IPS DF 19.7 (cell line): ENCODE results near the gene LMOD1.
"Not testable (repeated sequence)": the region's sequence is repeated elsewhere in the genome, so short reads cannot be mapped to it uniquely, and the experiment has no call there.

Source experiments
- DNase-seq: peaks from one replicate; pipeline ENCODE4 v3.0.0-alpha.2; 2013; ENCODE audit warnings: low read depth, low spot score

The LMOD1 gene

GRCh38 chr1:201861448-201861847, 84.9 kb downstream of the LMOD1 start:
- DNase-seq: no peak

DNA sequence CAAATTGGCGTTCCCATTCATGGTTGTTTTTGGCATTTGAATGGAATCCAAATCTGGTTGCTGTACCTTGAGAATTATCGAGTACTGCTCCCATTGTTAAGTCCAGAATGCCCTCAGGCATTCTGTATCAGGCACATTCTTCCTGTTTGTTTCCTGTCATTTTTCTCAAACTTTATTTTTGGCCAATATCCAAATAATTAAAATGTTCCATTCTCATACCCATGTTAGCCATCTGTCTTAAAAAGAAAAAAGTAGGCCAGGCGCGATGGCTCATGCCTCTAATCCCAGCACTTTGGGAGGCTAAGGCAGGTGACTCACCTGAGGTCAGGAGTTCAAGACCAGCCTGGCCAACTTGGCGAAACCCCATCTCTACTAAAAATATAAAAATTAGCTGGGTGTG, 86.9 kb downstream of the LMOD1 start:
- no peak for DNase-seq

DNA sequence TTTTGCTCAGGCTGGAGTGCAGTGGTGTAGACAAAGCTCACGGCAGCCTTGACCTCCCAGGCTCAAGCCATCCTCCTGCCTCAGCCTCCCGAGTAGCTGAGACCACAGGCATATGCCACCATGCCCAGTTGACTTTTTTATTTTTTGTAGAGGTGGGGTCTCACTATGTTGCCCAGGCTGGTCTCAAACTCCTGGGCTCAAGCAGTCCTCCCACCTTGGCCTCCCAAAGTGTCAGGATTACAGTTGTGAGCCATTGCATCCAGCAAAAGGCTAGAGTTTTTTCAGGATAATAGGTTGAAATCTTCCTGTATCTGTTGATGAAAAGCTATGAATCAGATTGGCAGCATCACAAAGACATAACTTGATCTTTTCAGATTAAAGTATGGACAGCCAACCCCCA, 89.6 kb downstream of the LMOD1 start:
- not testable (repeated sequence) for DNase-seq

DNA sequence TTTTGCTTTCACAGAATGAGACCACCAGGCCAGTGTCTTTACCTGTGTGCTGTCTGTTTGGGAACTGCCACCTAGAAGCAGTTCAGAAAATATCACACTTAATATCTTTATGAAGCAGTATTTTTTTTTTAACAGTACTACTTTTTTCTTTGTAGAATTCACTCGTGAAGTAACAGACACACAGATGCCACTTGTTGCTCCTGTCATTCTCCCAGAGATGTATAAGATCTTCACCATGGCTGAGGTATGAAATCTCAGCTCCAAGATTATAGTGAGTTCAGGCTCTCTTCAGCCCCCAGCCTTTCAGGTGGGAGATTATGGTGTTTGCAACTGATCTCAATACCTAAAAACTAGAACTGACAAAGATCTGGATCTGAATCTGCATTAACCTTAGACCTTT, 94.4 kb downstream of the LMOD1 start:
- DNase-seq: no peak

DNA sequence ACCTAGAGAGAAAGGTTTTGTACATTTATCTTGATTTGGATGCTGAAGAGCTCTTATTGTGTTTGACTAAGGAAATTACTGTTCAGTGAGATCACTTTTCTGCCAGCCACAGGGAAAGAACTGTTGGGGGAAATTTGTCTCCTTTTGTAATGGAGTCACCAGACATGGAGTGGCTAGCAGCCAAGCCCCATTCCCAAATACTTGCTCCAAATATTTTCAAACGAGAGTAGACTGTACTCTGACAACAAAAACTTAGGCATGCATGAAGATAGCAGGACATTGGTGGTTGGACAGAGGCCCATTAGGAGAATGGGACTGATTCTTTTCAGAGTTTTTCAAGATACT, 96.3 kb downstream of the LMOD1 start:
- no peak for DNase-seq

DNA sequence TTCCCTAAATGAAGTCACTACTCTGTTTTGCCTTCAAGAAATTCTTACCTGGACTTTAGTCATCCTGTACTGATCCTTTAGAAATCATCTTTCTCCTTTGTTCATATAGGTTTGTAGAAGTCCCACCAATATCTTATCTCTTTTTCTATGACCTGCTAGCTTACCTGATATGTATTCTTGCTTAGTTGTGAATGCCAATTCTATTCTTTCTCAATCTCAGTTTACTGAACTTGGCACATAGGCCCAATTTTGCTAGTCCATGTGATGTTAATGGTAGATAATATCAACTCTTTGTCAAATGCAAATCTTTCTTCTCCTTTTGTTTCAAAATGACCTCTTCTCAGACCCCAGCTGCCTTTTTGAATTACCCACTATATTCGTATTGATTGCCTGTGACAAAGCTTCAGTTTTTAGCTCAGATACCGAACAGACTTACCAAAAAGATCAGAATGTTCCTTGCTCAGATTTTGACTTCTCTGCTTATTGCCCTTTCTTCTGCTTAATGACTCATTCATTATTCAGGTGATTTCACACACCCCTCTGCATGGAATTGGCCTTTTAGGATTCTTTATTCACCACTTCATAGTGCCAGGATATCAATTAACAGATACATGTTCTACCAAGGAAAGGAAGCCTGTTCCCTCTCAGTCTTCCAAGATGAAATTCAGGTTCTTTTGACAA, 96.8 kb downstream of the LMOD1 start:
- no peak for DNase-seq

DNA sequence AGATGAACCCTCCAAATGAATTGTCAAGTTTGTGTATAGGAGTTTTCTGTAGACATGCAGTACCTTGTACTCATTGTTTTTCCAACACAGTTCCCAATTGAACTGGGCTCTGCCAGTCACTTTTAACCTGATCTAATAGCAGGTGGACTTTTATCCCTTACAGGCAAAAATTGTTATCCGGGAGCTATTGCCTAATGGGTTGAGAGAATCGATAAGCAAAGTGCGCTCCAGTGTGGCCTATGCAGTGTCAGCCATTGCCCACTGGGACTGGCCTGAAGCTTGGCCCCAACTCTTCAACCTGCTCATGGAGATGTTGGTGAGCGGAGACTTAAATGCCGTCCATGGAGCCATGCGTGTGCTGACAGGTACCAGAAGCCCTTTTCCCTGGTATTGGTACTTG, 98.1 kb downstream of the LMOD1 start:
- no peak for DNase-seq

GRCh38 chr1:201847150-201847549, 99.2 kb downstream of the LMOD1 start:
- DNase-seq: no peak
